Femur (tissue), 1 donor: ENCODE measurements around the gene SLC26A4.

Source experiments
- DNase-seq: peaks from one replicate; pipeline ENCODE4 v3.0.0-alpha.2; 2017

The SLC26A4 gene

DNA sequence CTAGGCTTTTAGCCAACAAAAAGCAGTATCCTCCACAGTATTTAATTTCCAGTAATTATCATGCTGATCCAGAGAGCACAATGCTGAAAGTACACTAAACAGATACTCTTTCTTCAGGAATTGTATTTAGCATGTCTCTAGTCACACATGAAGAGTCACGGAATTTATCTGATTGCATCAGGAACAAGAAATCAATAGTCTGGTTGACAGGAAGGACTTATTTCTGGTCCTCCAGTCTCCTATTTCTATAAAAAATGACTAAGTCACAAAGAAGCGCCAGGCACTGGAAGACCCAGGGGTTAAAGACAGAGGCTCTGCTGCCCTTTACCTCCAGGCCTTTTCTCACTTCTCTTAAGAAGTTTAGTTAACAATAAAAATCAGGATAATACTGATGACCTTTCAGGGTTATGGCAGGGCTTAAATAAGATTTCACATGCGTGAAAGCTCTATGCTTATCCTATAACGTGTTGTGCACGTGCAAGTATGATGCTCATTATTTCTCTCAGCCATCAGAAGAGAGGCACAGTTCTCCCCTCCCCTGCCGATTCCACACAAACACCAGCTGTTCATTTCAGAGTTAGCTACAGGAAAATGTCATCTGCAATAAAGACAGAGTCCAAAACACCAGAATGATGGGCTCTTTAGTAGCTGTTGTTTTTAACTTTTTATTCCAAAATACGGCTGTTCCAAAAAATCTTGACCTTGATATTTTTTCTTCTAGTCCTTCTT, 36.9 kb downstream of the SLC26A4 start:
- no peak for DNase-seq

DNA sequence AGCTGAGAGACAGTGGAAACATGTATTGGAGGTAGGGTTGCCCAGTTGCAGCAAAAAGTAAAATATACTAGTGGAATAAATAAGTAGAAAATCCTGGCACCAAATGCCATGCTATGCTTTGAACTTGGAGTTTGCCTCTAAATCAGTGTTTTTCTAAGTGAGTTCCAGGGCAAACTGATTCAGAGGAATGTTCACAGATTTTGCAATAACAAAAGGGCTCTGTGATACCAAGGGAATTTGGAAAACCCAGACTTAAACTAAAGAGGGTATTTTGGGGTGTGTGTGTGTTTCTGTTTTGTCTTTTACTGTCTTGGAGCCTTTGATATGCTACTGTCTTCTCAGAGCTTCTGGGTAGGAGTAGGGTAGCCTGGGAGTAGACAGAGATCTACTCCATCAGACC, 39.9 kb downstream of the SLC26A4 start:
- no peak for DNase-seq

DNA sequence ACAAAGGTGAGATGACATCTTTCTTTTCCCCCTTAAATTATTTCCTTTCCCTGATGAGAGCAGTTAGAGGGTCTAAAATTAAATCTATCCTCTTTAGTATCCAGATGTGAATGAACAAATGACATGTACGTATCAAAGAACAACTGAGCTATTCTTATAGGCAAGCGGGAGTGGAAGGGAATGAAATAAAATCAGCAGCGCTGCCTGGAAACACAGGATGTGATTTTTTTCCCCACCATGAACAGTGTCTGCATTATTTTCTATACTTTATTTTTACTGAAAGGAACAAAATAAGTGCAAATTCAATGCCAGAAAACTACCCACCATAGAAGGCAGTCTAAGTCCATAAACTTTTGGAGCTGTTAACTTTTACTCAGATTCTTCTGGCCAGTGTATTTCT, 40.6 kb downstream of the SLC26A4 start:
- no peak for DNase-seq

GRCh38 chr7:107703219-107703618, 42.6 kb downstream of the SLC26A4 start:
- DNase-seq, result no peak

- DNase-seq, result no peak
These were observed 43.2 kb downstream of the SLC26A4 start for GRCh38 chr7:107703872-107704271.

GRCh38 chr7:107708956-107709355, 48.3 kb downstream of the SLC26A4 start:
- DNase-seq, result no peak

- no peak for DNase-seq
These were observed 50.7 kb downstream of the SLC26A4 start for GRCh38 chr7:107711301-107711700.

GRCh38 chr7:107712025-107712424, 51.4 kb downstream of the SLC26A4 start:
- no peak for DNase-seq

DNA sequence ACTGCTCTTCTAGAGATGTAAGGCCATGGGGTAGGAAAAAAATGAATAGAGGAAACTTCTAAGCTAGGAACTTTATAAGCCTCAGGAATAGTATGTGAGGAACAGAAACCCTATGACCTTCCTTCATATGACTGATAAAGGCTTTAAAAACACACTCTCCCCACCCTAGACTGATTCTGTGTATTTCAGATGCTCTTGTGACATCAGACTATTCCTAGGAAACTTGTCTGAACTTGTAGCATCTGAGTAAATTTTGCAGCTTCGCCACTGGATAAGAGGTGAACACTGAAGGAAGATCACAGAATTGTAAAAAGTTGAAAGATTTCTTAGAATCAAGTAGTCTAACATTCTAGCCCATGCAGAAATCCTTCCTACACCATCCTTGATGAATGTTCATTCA, 52.3 kb downstream of the SLC26A4 start:
- no peak for DNase-seq

- DNase-seq, result no peak
These were observed 54.9 kb downstream of the SLC26A4 start for GRCh38 chr7:107715531-107715930.

GRCh38 chr7:107718456-107719193, 58.0 kb downstream of the SLC26A4 start:
- DNase-seq, result no peak

- no peak for DNase-seq
These were observed 60.7 kb downstream of the SLC26A4 start for GRCh38 chr7:107721286-107721685.

DNA sequence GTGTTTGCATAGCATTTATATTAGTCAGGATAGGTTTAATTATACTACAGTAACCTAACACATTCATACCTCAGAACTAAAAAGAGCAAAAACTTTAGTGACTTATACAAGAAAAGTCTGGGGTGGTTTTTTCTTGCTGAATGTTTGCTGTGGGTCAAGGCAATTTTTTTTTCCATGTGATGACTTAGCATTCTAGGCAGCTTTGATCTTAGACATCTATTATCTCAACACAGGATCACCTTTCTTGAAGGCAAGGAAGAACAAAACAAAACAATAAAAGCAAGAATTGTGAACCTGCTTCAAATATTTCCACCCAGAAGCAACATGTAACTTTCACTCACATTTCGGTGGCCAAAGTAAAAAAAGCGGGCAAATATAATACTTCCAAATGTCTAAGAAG, 62.6 kb downstream of the SLC26A4 start:
- no peak for DNase-seq

DNA sequence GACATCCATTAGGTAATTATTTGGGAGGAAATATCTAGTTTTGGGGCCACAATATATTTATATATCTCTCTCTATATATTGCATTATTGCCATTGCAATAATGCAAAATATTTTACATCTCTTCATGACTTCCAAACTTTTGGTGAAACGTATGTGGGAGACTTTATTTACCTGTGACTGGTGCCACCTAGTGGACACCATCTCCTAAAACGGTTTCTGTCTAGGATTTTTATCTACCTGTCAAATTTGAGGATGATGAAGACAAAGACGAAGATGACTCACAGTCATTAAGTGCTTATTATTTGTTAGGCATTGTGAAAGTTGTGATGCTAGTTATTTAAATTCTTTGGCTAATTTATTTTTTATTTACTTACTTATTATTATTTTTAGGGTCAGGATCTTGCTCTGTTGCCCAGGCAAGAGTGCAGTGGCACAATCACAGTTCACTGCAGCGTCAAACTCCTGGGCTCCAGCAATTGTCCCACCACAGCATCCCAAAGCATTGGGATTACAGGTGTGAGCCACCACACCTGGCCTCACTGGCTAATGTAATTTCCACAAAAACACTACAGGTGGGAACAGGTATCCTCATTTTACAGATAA, 64.6 kb downstream of the SLC26A4 start:
- DNase-seq, result peak; percentile 30

DNA sequence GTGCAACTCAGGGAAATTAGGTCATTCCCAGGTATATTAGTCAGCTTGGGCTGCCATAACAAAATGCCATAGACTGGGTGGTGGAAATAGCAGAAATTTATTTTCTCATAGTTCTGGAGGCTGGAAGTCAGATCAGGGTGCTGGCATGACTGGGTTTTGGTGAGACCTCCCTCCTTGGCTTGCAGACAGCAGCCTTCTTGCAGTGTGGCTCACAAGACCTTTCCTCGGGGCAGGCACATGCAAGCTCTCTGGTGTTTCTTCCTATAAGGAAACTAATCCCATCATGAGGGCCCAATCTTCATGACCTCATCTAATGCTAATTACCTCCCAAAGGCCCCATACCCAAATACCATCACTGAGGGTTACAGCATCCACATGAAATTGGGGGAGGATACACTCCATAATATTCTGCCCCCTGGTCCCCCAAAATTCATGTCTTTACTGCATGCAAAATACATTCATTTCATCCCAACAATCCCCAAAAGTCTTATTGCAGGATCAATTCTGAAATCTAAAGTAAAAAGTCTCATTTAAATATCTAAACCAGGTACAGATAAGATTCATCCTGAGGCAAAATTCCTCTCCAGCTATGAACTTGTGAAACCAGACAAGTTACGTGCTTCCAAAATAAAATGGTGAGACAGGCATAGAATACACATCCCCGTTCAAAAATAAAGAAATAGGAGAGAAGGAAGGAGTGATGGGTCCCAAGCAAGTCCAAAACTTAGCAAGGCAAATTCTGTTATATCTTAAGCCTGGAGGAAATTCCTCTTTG, 65.9 kb downstream of the SLC26A4 start:
- DNase-seq, result no peak

- no peak for DNase-seq
These were observed 67.6 kb downstream of the SLC26A4 start for GRCh38 chr7:107728276-107728675.

GRCh38 chr7:107742678-107743566, 82.3 kb downstream of the SLC26A4 start:
- DNase-seq, result no peak

DNA sequence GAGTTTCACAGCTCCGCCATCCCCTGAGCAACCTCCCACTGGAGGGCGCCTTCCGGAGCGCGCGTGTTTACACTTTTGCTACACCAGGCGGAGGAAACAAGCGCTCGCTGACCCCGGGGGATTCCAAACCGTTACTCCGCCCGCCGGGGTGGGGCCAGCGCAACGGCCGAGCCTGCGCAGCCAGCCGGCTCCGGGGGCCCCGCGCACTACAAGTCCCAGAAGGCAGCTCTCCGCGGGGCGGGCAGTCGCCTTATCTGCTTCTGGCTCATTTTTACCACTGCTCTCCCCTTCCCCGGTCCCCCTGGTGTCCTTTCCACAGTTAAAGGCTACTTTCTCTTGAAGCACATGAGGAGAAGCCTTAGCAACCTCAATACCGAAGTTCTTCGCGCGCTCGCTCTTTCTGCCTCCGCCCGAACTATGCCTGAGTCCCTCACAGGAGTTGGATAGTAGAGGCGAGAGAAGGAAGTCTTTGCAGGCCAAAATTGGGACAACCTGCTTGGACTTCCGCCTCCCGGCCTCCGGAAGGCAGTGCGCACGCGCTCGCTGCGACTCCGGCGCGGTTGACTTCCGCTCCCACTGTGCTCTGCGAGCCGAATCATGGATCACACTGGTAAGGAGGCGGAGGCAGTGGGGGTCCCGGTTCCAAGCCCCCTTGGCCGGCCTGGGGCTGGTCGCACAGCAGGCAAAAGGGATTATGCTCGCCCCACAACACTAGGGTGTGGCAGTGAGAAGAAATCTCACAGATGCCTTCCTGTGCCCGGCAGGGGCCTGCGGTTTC, 83.1 kb downstream of the SLC26A4 start, which contains the start of gene CBLL1:
CBLL1 (plus strand) TSS at position 576 of the 778 bp plus-strand sequence; CDS start at position 598, 22 bp downstream.
- DNase-seq, result peak; percentile 98

DNA sequence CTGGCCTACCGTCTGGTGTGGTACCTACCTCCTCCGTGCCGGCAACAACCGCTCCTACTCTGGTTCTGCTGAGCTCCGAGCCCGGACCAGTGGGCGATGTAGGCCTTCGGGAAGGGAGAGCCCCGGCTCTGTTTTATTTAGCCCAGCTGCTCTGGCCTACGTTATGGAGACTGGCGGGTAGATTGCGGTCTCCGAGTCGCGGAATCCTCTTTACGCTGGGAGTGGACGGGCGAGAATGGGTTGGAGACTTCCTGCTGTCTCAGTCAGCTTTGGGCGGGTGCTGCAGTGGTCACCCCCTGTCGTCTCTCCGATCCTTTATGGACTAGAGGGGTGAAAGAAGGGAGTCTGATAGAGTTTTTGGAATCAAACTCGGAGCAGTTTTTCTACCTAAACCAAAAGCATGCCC, 83.7 kb downstream of the SLC26A4 start:
- no peak for DNase-seq

DNA sequence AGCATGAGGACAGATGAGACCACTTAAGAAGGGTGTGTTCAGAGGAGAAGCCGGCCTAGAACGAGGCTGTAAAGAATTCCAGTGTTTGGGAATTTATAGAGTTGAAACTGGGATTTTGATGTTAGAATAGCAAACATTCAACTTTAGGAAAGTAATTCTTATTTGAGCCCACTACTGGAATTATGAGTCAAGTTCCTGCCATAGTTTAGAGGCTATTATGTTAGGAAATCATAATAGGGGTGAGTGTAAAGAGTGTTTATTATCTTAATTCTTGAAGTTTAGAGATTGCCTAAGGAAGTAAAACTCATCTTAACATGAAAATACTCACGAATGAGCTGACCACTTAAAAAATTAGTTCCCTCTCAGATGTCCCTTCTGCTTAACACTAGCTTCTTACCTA, 85.4 kb downstream of the SLC26A4 start:
- no peak for DNase-seq

DNA sequence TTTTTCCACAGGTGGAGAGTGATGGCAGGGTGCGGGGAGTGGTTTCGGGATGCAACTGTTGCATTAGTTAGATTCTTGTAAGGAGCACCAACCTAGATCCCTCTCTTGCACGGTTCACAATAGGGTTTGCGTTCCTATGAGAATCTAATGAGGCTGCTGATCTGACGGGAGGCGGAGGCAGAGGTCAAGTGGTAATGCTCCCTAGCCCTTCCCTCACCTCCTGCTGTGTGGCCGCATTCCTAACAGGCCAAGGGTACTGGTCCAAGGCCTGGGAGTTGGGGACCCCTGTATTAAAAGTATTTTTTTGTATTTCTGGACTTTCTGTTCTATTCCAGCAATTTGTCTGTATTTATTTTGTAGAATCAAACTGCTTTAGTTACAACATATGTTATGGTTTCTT, 90.5 kb downstream of the SLC26A4 start:
- DNase-seq, result no peak
